DND-41 (cell line): ENCODE measurements around the gene LRRC3B.

Experiments
- CTCF ChIP-seq: IDR thresholded peaks from 2 replicates; pipeline ENCODE4 v1.5.1; 2012; ENCODE audit warnings: borderline replicate concordance, low read length, moderate library complexity, mild to moderate bottlenecking; ENCODE audit not compliant: poor library complexity, severe bottlenecking; ENCODE audit errors: extremely low read depth
- EZH2 ChIP-seq: IDR thresholded peaks from 3 replicates; pipeline ENCODE4 v1.6.1; 2012; ENCODE audit warnings: borderline replicate concordance, low read depth, mild to moderate bottlenecking, moderate library complexity, low read length, inconsistent platforms; ENCODE audit not compliant: severe bottlenecking

- no peak for TF ChIP-seq CTCF
- TF ChIP-seq EZH2 = no peak
Observed at GRCh38 chr3:26636096-26636727, 13.6 kb downstream of the LRRC3B start.
